Measurements from ENCODE around the gene NDRG4.

DNA sequence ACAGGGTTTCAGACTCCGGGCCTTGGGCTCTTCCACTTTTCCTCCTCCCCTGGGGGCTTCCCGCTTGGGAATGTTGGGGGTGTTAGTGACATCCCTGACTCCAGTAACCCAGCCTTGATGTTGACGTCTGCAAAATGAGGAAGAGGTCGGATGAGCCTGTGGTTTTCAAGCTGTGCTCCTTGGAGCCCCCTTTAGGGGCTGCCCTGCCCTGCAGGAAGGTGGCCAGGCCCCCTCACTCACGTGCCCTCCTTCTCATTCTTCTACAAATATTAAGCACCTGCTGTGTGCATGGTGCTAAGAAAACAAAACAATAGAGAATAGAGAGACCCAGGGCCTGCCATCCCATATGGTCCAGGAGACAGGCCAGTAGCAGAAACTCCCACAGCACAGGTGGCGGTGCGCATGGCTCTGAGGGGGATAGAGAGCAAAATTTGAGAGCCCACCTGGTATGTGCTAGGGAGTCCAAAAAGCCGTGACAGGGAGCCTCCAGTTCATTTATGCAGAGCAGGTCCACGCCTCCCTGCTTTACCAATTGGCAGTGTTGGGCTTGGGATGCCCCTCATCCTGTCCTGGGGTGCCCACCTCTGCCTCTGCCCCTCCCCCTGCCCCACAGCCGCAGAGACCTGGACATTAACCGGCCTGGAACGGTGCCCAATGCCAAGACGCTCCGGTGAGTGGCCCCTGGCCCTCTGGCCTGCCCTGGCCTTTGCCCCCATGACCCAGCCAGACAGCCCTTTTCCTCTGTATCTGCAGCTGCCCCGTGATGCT lies 7.4 kb downstream of the NDRG4 start:
- TF ChIP-seq POLR2A (IDR thresholded peaks at IDR 0.05) (no peak), POLR2AphosphoS5 (IDR thresholded peaks at IDR 0.05) (no peak)
- TF ChIP-seq, protein P1, sequence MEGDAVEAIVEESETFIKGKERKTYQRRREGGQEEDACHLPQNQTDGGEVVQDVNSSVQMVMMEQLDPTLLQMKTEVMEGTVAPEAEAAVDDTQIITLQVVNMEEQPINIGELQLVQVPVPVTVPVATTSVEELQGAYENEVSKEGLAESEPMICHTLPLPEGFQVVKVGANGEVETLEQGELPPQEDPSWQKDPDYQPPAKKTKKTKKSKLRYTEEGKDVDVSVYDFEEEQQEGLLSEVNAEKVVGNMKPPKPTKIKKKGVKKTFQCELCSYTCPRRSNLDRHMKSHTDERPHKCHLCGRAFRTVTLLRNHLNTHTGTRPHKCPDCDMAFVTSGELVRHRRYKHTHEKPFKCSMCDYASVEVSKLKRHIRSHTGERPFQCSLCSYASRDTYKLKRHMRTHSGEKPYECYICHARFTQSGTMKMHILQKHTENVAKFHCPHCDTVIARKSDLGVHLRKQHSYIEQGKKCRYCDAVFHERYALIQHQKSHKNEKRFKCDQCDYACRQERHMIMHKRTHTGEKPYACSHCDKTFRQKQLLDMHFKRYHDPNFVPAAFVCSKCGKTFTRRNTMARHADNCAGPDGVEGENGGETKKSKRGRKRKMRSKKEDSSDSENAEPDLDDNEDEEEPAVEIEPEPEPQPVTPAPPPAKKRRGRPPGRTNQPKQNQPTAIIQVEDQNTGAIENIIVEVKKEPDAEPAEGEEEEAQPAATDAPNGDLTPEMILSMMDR (IDR thresholded peaks at IDR 0.05) = no peak

Data from gastroesophageal sphincter (tissue), 3 donors.